ENCODE data around the gene RAG1.

GRCh38 chr11:36594316-36594989, 26.6 kb downstream of the RAG1 start, which contains the start of gene IFTAP:
- TF ChIP-seq ZNF274 (IDR thresholded peaks at IDR 0.05; ENCODE audit: low read depth, low read length) (no peak), YY1 (IDR thresholded peaks at IDR 0.05; ENCODE audit: insufficient read depth, insufficient read length) (no peak)

Measured in NT2/D1 (cell line).